Measurements from ENCODE around the gene MTMR2.

- TF ChIP-seq ZFP30 (CRISPR knock-in tag; IDR thresholded peaks at IDR 0.05) (no peak), PATZ1 (CRISPR knock-in tag; IDR thresholded peaks at IDR 0.05; ENCODE audit: borderline replicate concordance) (no peak), BACH2 (CRISPR knock-in tag; IDR thresholded peaks at IDR 0.05; ENCODE audit: borderline replicate concordance) (no peak), TOX (CRISPR knock-in tag; IDR thresholded peaks at IDR 0.05; ENCODE audit: borderline replicate concordance) (no peak), TCF4 (CRISPR knock-in tag; IDR thresholded peaks at IDR 0.05; ENCODE audit: borderline replicate concordance) (no peak), ARNTL (CRISPR knock-in tag; IDR thresholded peaks at IDR 0.05; ENCODE audit: borderline replicate concordance, low read depth) (no peak), OSR1 (CRISPR knock-in tag; IDR thresholded peaks at IDR 0.05) (no peak)
These were observed 70.0 kb downstream of the MTMR2 start for GRCh38 chr11:95853862-95854261.
